WTC11 (cell line): ENCODE data around the gene TEX14. TPM values are rescaled to one million over a fixed set of nuclear protein-coding genes. Genes with fewer than 3 reads are reported as not detected.

Source experiments
- ATAC-seq: fragments of 200-7000 bp; cut with Tn5 transposase; 2 replicates; pipeline ENCODE4 v1.10.0; 2021; ENCODE audit warnings: mild to moderate bottlenecking, moderate library complexity
- CTCF ChIA-PET: fragments of 300-600 bp; sonication (Branson Sonifier 250); formaldehyde crosslinking; loops from one replicate; lab custom pipeline; 2021; ENCODE audit warnings: antibody characterized with exemption; lab: Charles Lee
- POLR2A ChIA-PET: fragments of 350-600 bp; sonication (Branson Sonifier 250); formaldehyde crosslinking; loops from one replicate; lab custom pipeline; 2021; ENCODE audit warnings: antibody characterized with exemption; lab: Charles Lee
- DNase-seq: peaks from one replicate; pipeline ENCODE4 v3.0.0; 2021; ENCODE audit warnings: low spot score
- H3K27ac Mint-ChIP-seq: 2 replicates; pipeline ENCODE4 v1.8.0; 2021; ENCODE audit warnings: mixed read lengths
- H3K27me3 Mint-ChIP-seq: 2 replicates; pipeline ENCODE4 v1.8.0; 2021; ENCODE audit warnings: low read depth, mild to moderate bottlenecking, moderate library complexity, mixed read lengths
- H3K36me3 Mint-ChIP-seq: 2 replicates; pipeline ENCODE4 v1.8.0; 2021; ENCODE audit warnings: mixed read lengths
- H3K4me1 Mint-ChIP-seq: 2 replicates; pipeline ENCODE4 v1.8.0; 2022; ENCODE audit warnings: mixed read lengths
- H3K4me3 Mint-ChIP-seq: 2 replicates; pipeline ENCODE4 v1.8.0; 2021; ENCODE audit warnings: mild to moderate bottlenecking, moderate library complexity, mixed read lengths
- H3K9me3 Mint-ChIP-seq: 2 replicates; pipeline ENCODE4 v1.8.0; 2021; ENCODE audit warnings: mixed read lengths
- CREM ChIP-seq: sonication (generic); formaldehyde crosslinking; IDR thresholded peaks from 2 replicates; pipeline ENCODE4 v1.8.1; 2022; ENCODE audit warnings: mild to moderate bottlenecking, missing genetic modification reagents, moderate library complexity
- ETV6 ChIP-seq: sonication (generic); formaldehyde crosslinking; IDR thresholded peaks from 2 replicates; pipeline ENCODE4 v1.8.1; 2022; ENCODE audit warnings: mild to moderate bottlenecking, missing genetic modification reagents
- GABPB1 ChIP-seq: sonication (generic); formaldehyde crosslinking; IDR thresholded peaks from 2 replicates; pipeline ENCODE4 v1.8.1; 2023; ENCODE audit warnings: mild to moderate bottlenecking, missing genetic modification reagents
- HMGA2 ChIP-seq: fragments of 250-450 bp; sonication (Bioruptor Pico); IDR thresholded peaks from 2 replicates; pipeline ENCODE4 v1.4.0; 2021; ENCODE audit warnings: mild to moderate bottlenecking, moderate library complexity
- IRF2 ChIP-seq: sonication (generic); formaldehyde crosslinking; IDR thresholded peaks from 2 replicates; pipeline ENCODE4 v1.8.0; 2022; ENCODE audit warnings: low read depth, missing genetic modification reagents, borderline replicate concordance
- NR3C1 ChIP-seq: sonication (generic); formaldehyde crosslinking; conservative IDR thresholded peaks from 2 replicates; pipeline ENCODE4 v1.8.1; 2023; ENCODE audit warnings: low read depth, mild to moderate bottlenecking, missing genetic modification reagents
- SMAD4 ChIP-seq: sonication (generic); formaldehyde crosslinking; IDR thresholded peaks from 2 replicates; pipeline ENCODE4 v1.8.0; 2022; ENCODE audit warnings: mild to moderate bottlenecking, missing genetic modification reagents
- TP53 ChIP-seq: sonication (generic); formaldehyde crosslinking; IDR thresholded peaks from 2 replicates; pipeline ENCODE4 v1.8.1; 2023; ENCODE audit warnings: mild to moderate bottlenecking, missing genetic modification reagents
- ZBTB21 ChIP-seq: sonication (generic); formaldehyde crosslinking; IDR thresholded peaks from 2 replicates; pipeline ENCODE4 v1.8.1; 2023; ENCODE audit warnings: mild to moderate bottlenecking, missing genetic modification reagents, borderline replicate concordance
- ZNF219 ChIP-seq: sonication (generic); formaldehyde crosslinking; IDR thresholded peaks from 2 replicates; pipeline ENCODE4 v1.8.0; 2023; ENCODE audit warnings: missing genetic modification reagents, mild to moderate bottlenecking, borderline replicate concordance
- ZNF263 ChIP-seq: sonication (generic); formaldehyde crosslinking; IDR thresholded peaks from 2 replicates; pipeline ENCODE4 v1.8.1; 2022; ENCODE audit warnings: low read depth, mild to moderate bottlenecking, moderate library complexity, missing genetic modification reagents
- ZNF416 ChIP-seq: fragments of 250-450 bp; sonication (Bioruptor Pico); IDR thresholded peaks from 2 replicates; pipeline ENCODE4 v1.9.0; 2021; ENCODE audit warnings: mild to moderate bottlenecking, inconsistent platforms
- ZNF423 ChIP-seq: fragments of 250-450 bp; sonication (Bioruptor Pico); IDR thresholded peaks from 2 replicates; pipeline ENCODE4 v2.1.2; 2022; ENCODE audit warnings: mild to moderate bottlenecking, moderate library complexity
- total RNA-seq: library from RNA; stranded (reverse); gene quantifications from 3 replicates; pipeline ENCODE4 v1.2.3, GENCODE V29; 2021
- TF ChIP-seq, protein P1 (sequence below): sonication (generic); formaldehyde crosslinking; IDR thresholded peaks from 2 replicates; pipeline ENCODE4 v1.8.1; 2023; ENCODE audit warnings: mild to moderate bottlenecking, moderate library complexity, missing genetic modification reagents
- TF ChIP-seq, protein P2 (sequence below): sonication (generic); formaldehyde crosslinking; IDR thresholded peaks from 2 replicates; pipeline ENCODE4 v1.8.0; 2022; ENCODE audit warnings: mild to moderate bottlenecking, missing genetic modification reagents
- TF ChIP-seq, protein P3 (sequence below): sonication (generic); formaldehyde crosslinking; conservative IDR thresholded peaks from 2 replicates; pipeline ENCODE4 v1.8.1; 2023; ENCODE audit warnings: mild to moderate bottlenecking, low read depth, missing genetic modification reagents, moderate library complexity
- TF ChIP-seq, protein P4 (sequence below): sonication (generic); formaldehyde crosslinking; IDR thresholded peaks from 2 replicates; pipeline ENCODE4 v1.8.0; 2022; ENCODE audit warnings: mild to moderate bottlenecking, missing genetic modification reagents
- TF ChIP-seq, protein P5 (sequence below): fragments of 250-450 bp; sonication (Bioruptor Pico); IDR thresholded peaks from 2 replicates; pipeline ENCODE4 v1.9.0; 2021; ENCODE audit warnings: moderate library complexity, mild to moderate bottlenecking, inconsistent platforms, borderline replicate concordance
- TF ChIP-seq, protein P6 (sequence below): sonication (generic); formaldehyde crosslinking; IDR thresholded peaks from 2 replicates; pipeline ENCODE4 v1.8.0; 2023; ENCODE audit warnings: missing genetic modification reagents

TEX14 gene
- total RNA-seq, 1 experiment from 2014 or later, result 1.4 TPM

DNA sequence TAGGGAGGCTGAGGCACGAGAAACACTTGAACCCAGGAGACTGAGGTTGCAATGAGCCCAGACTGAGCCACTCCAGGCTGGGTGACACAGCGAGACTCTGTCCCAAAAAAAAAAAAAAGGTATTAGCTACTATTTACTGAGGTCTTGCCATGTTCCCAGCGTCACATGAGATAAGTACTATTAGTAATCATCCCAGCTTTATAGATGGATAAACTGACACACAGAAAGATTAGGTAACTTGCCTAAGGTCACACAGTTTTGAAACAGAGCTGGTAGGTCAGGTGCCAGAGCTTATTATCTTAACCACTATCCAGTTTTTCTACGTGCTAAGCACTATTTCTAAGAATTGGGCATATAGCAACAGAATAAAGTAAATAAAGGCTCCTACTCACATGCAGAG, 51.6 kb downstream of the TEX14 start:
- H3K4me1 Mint-ChIP-seq, result peaks cover 3% of the 10 kb centered on the region; the same call in 1 of the 2 replicates
- no peaks in the 10 kb centered on the region for H3K9me3 Mint-ChIP-seq
- no peak overlapping the region for H3K27ac Mint-ChIP-seq
- POLR2A ChIA-PET, result interaction anchor here (0.9 kb wide), 1 partner anchor 8 kb away, joined by 3 read pairs; no protein-coding TSS in a partner anchor
- DNase-seq, result no peak
- ATAC-seq, result no peak
- CTCF ChIA-PET, result no interaction called here
- no peak for TF ChIP-seq NR3C1 (CRISPR knock-in tag)
- TF ChIP-seq ZNF423, result no peak
- no peak for TF ChIP-seq ZNF416 (CRISPR knock-in tag)
- TF ChIP-seq, protein P1, sequence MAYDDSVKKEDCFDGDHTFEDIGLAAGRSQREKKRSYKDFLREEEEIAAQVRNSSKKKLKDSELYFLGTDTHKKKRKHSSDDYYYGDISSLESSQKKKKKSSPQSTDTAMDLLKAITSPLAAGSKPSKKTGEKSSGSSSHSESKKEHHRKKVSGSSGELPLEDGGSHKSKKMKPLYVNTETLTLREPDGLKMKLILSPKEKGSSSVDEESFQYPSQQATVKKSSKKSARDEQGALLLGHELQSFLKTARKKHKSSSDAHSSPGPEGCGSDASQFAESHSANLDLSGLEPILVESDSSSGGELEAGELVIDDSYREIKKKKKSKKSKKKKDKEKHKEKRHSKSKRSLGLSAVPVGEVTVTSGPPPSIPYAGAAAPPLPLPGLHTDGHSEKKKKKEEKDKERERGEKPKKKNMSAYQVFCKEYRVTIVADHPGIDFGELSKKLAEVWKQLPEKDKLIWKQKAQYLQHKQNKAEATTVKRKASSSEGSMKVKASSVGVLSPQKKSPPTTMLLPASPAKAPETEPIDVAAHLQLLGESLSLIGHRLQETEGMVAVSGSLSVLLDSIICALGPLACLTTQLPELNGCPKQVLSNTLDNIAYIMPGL (CRISPR knock-in tag), result no peak
- TF ChIP-seq, protein P2, sequence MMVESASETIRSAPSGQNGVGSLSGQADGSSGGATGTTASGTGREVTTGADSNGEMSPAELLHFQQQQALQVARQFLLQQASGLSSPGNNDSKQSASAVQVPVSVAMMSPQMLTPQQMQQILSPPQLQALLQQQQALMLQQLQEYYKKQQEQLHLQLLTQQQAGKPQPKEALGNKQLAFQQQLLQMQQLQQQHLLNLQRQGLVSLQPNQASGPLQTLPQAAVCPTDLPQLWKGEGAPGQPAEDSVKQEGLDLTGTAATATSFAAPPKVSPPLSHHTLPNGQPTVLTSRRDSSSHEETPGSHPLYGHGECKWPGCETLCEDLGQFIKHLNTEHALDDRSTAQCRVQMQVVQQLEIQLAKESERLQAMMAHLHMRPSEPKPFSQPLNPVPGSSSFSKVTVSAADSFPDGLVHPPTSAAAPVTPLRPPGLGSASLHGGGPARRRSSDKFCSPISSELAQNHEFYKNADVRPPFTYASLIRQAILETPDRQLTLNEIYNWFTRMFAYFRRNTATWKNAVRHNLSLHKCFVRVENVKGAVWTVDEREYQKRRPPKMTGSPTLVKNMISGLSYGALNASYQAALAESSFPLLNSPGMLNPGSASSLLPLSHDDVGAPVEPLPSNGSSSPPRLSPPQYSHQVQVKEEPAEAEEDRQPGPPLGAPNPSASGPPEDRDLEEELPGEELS (CRISPR knock-in tag), result no peak
- no peak for TF ChIP-seq ZNF263 (CRISPR knock-in tag)
- TF ChIP-seq, protein P3, sequence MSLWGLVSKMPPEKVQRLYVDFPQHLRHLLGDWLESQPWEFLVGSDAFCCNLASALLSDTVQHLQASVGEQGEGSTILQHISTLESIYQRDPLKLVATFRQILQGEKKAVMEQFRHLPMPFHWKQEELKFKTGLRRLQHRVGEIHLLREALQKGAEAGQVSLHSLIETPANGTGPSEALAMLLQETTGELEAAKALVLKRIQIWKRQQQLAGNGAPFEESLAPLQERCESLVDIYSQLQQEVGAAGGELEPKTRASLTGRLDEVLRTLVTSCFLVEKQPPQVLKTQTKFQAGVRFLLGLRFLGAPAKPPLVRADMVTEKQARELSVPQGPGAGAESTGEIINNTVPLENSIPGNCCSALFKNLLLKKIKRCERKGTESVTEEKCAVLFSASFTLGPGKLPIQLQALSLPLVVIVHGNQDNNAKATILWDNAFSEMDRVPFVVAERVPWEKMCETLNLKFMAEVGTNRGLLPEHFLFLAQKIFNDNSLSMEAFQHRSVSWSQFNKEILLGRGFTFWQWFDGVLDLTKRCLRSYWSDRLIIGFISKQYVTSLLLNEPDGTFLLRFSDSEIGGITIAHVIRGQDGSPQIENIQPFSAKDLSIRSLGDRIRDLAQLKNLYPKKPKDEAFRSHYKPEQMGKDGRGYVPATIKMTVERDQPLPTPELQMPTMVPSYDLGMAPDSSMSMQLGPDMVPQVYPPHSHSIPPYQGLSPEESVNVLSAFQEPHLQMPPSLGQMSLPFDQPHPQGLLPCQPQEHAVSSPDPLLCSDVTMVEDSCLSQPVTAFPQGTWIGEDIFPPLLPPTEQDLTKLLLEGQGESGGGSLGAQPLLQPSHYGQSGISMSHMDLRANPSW (CRISPR knock-in tag), result no peak
- TF ChIP-seq GABPB1 (CRISPR knock-in tag), result no peak
- TF ChIP-seq, all 79 proteins: peak for 0
- no peak overlapping the region for H3K4me3 Mint-ChIP-seq
- H3K27me3 Mint-ChIP-seq, result no peaks in the 10 kb centered on the region
- no peaks in the 10 kb centered on the region for H3K36me3 Mint-ChIP-seq

DNA sequence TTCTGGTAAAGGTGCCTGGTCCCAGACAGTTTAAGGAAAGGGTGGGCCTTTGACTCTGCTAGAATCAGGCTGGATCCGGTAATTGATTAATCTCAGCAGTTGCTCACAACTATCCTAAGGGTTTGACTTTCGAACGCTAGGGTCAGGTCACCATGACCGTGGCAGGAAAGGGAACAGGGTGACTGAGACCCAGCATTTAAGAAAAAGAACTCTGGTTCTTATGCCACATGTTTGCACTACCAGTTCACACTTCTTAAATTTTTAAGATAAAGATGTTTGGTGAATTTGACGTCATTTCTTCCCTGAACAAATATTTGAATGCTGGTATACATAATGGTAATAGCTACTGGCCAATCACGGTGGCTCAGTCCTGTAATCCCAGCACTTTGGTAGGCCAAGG, 52.2 kb downstream of the TEX14 start:
- Mint-ChIP-seq H3K27me3 (no peaks in the 10 kb centered on the region), H3K9me3 (no peaks in the 10 kb centered on the region), H3K4me3 (no peak overlapping the region), H3K4me1 (peaks cover 3% of the 10 kb centered on the region; the same call in 1 of the 2 replicates), H3K27ac (no peak overlapping the region), H3K36me3 (no peaks in the 10 kb centered on the region)
- TF ChIP-seq ZNF219 (CRISPR knock-in tag) (no peak), HMGA2 (no peak), SMAD4 (CRISPR knock-in tag) (no peak), ETV6 (CRISPR knock-in tag) (no peak)
- TF ChIP-seq, protein P4, sequence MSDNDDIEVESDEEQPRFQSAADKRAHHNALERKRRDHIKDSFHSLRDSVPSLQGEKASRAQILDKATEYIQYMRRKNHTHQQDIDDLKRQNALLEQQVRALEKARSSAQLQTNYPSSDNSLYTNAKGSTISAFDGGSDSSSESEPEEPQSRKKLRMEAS (CRISPR knock-in tag), result no peak
- no peak for ATAC-seq
- ChIA-PET POLR2A (interaction anchor here (0.9 kb wide), 1 partner anchor 8 kb away, joined by 3 read pairs; no protein-coding TSS in a partner anchor), CTCF (no interaction called here)
- DNase-seq, result no peak

DNA sequence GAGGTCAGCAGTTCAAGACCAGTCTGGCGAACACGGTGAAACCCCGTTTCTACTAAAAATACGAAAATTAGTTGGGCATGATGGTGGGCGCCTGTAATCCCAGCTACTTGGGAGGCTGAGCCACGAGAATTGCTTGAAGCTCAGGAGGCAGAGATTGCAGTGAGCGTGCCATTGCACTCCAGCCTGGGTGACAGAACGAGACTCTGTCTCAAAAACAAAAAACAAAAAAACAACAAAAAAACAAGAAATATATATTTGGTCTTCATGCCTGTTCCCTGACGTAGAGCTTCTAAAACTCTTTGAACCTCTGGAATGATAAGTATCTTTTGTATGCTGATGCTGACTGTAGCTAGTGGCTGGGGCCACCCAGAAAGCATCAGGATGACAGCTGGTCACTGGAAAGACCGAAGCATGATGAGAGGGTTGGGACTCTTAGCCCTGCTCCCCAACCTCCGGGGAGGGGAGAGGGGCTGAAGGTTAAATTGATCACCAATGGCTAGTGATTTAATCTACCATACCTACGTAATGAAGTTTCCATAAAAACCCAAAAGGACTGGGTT, 54.8 kb downstream of the TEX14 start:
- DNase-seq (no peak), ATAC-seq (no peak)
- H3K36me3 Mint-ChIP-seq, result no peaks in the 10 kb centered on the region
- no peaks in the 10 kb centered on the region for H3K9me3 Mint-ChIP-seq
- CTCF ChIA-PET, result interaction anchor here (0.9 kb wide), 1 partner anchor 96 kb away, joined by 3 read pairs; no protein-coding TSS in a partner anchor
- no peak overlapping the region for H3K27ac Mint-ChIP-seq
- no peak overlapping the region for H3K4me3 Mint-ChIP-seq
- no peaks in the 10 kb centered on the region for H3K27me3 Mint-ChIP-seq
- 0 out of 2 replicates have a peak, but pooled peaks cover 2% of the 10 kb centered on the region for H3K4me1 Mint-ChIP-seq
- POLR2A ChIA-PET, result interaction anchor here (0.7 kb wide), 1 partner anchor 74 kb away, joined by 4 read pairs; no protein-coding TSS in a partner anchor
- TF ChIP-seq, protein P5, sequence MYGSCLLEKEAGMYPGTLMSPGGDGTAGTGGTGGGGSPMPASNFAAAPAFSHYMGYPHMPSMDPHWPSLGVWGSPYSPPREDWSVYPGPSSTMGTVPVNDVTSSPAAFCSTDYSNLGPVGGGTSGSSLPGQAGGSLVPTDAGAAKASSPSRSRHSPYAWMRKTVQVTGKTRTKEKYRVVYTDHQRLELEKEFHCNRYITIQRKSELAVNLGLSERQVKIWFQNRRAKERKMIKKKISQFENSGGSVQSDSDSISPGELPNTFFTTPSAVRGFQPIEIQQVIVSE (CRISPR knock-in tag), result no peak
- TF ChIP-seq, protein P6, sequence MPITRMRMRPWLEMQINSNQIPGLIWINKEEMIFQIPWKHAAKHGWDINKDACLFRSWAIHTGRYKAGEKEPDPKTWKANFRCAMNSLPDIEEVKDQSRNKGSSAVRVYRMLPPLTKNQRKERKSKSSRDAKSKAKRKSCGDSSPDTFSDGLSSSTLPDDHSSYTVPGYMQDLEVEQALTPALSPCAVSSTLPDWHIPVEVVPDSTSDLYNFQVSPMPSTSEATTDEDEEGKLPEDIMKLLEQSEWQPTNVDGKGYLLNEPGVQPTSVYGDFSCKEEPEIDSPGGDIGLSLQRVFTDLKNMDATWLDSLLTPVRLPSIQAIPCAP (CRISPR knock-in tag), result no peak
- TF ChIP-seq IRF2 (CRISPR knock-in tag) (no peak), ZBTB21 (CRISPR knock-in tag) (no peak), TP53 (CRISPR knock-in tag) (no peak), CREM (CRISPR knock-in tag) (no peak), ETV6 (CRISPR knock-in tag) (no peak)
- TF ChIP-seq, protein P2 (CRISPR knock-in tag), result no peak
